HepG2 (cell line): ENCODE data around the gene AASS. TPM values are rescaled to one million over a fixed set of nuclear protein-coding genes. Genes with fewer than 3 reads are reported as not detected.

ENCODE experiments used
- CBFB ChIP-seq: sonication (generic); formaldehyde crosslinking; IDR thresholded peaks from 2 replicates; pipeline ENCODE4 v1.4.0; 2020; ENCODE audit warnings: missing genetic modification reagents
- JUNB ChIP-seq: sonication (generic); formaldehyde crosslinking; IDR thresholded peaks from 2 replicates; pipeline ENCODE4 v1.8.0; 2022; ENCODE audit warnings: missing genetic modification reagents, mild to moderate bottlenecking, borderline replicate concordance
- LCORL ChIP-seq, 2 experiments: fragments of 450-650 bp in 1 of 2; sonication (generic) in 1 of 2; formaldehyde crosslinking in 1 of 2; IDR thresholded peaks; 2 replicates each; pipeline versions ENCODE4 v1.5.0 to v1.6.1; 2017 to 2020; ENCODE audit warnings: antibody characterized with exemption in 1 of 2, missing genetic modification reagents in 1 of 2
- NR1H2 ChIP-seq: sonication (generic); formaldehyde crosslinking; IDR thresholded peaks from 2 replicates; pipeline ENCODE4 v1.8.1; 2022; ENCODE audit warnings: low read depth, missing genetic modification reagents, borderline replicate concordance
- PCBP1 ChIP-seq: fragments of 200-400 bp; formaldehyde crosslinking; IDR thresholded peaks from 2 replicates; pipeline ENCODE4 v1.6.1; 2017; ENCODE audit warnings: mild to moderate bottlenecking, low read depth, low read length, borderline replicate concordance
- RBM22 ChIP-seq: fragments of 200-400 bp; formaldehyde crosslinking; optimal IDR thresholded peaks from 2 replicates; pipeline ENCODE3; 2017; ENCODE audit warnings: mild to moderate bottlenecking, low read length, moderate library complexity
- TBX3 ChIP-seq: fragments of 450-650 bp; IDR thresholded peaks from 2 replicates; pipeline ENCODE4 v1.6.1; 2017; ENCODE audit warnings: antibody characterized with exemption, mild to moderate bottlenecking, inconsistent platforms, borderline replicate concordance
- THAP11 ChIP-seq: IDR thresholded peaks from 2 replicates; pipeline ENCODE4 v1.6.1; 2016; ENCODE audit warnings: missing biosample characterization, missing genetic modification reagents
- ZNF20 ChIP-seq: sonication (generic); formaldehyde crosslinking; IDR thresholded peaks from 2 replicates; pipeline ENCODE4 v1.4.0; 2020; ENCODE audit warnings: mild to moderate bottlenecking, moderate library complexity, missing genetic modification reagents
- ZNF441 ChIP-seq: sonication (generic); formaldehyde crosslinking; IDR thresholded peaks from 2 replicates; pipeline ENCODE4 v1.7.0; 2021; ENCODE audit warnings: missing genetic modification reagents, borderline replicate concordance
- ZNF460 ChIP-seq: sonication (generic); formaldehyde crosslinking; IDR thresholded peaks from 2 replicates; pipeline ENCODE4 v1.5.1; 2020; ENCODE audit warnings: missing genetic modification reagents, mild to moderate bottlenecking, borderline replicate concordance
- polyA plus RNA-seq, 8 experiments: library from polyadenylated mRNA; depleted of rRNA in 3 of 8; stranded (reverse) in 7 of 8; unstranded in 1 of 8; fragments of >200 nt; fragmentation: Illumina TruSeq in 4 of 8; extraction: Trizol in 4 of 8; gene quantifications; 2 replicates each; pipeline versions ENCODE4 v1.2.1 to v1.2.3, GENCODE V29; 2011 to 2016; ENCODE audit warnings: low read depth in 4 of 8, missing spikeins in 1 of 8, mixed read lengths in 1 of 8; ENCODE audit not compliant: insufficient read depth in 1 of 8
- total RNA-seq, 5 experiments: library from RNA; depleted of rRNA; stranded (reverse); fragments of >200 nt; fragmentation: Illumina TruSeq; extraction: Trizol; gene quantifications; 2 replicates each; pipeline ENCODE4 v1.2.3, GENCODE V29; 2016; ENCODE audit warnings: low read depth in 1 of 5
- TF ChIP-seq, protein P1 (sequence below): sonication (generic); formaldehyde crosslinking; IDR thresholded peaks from 2 replicates; pipeline ENCODE4 v1.5.0; 2020; ENCODE audit warnings: mild to moderate bottlenecking, missing genetic modification reagents
- TF ChIP-seq, protein P2 (sequence below): sonication (generic); formaldehyde crosslinking; IDR thresholded peaks from 2 replicates; pipeline ENCODE4 v1.4.0; 2020; ENCODE audit warnings: missing genetic modification reagents, borderline replicate concordance
- TF ChIP-seq, protein P3 (sequence below): sonication (generic); formaldehyde crosslinking; IDR thresholded peaks from 2 replicates; pipeline ENCODE4 v1.4.0; 2020; ENCODE audit warnings: missing genetic modification reagents
- TF ChIP-seq, protein P4 (sequence below): sonication (generic); formaldehyde crosslinking; conservative IDR thresholded peaks from 2 replicates; pipeline ENCODE4 v1.8.0; 2022; ENCODE audit warnings: missing genetic modification reagents

Gene AASS
- total and polyA plus RNA-seq, 2 of the 13 experiments (the other 11 are each of a cell fraction or from before 2014, with no cell fraction given), result 11.6 to 43.9 TPM

DNA sequence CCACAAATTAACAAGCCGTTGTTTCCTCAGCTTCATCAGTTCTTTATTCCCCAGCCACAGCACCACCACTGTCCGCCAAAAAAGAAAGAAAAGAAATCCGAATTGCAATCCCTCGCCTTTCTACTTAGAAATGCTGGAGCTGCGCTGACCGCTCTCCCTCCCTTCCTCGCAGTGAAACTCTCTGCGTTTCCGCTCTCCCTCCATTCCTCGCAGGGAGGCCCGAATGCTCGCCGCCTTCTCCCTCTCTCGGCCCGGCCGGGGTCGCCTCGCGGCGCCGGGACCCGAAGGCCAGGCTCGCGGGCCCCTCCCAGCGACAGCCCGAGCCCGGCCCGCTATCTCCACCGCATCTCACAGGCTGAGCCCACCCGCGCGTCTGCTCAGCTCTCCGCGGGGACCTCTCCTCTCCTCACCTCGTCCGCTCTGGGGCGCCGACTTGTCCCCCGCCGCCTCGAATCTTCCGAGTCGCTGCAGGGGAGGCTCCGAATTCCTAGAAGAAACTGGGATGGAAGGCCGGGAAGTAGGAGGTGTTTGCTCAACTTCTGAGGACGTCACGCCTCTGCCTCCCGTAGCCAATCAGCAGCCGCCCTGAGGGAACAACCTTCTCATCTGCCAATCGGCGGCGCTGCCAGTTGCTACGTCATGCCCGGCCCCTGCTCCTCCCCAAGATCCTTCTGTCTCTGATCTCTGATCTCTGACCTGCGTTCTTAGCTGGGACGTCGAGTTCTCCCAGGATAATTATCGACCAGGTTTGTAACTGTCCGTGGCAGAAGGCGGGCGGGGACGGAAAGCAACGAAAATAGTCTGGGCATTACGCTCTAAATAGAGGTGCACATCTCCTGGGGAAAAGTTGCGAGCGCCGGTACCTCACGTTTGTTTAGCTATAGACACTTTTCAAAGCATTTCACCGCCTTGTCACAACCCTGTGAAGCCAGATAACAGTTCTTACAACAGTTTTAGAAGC, at the start of gene AASS (continued):
- TF ChIP-seq, protein P1, sequence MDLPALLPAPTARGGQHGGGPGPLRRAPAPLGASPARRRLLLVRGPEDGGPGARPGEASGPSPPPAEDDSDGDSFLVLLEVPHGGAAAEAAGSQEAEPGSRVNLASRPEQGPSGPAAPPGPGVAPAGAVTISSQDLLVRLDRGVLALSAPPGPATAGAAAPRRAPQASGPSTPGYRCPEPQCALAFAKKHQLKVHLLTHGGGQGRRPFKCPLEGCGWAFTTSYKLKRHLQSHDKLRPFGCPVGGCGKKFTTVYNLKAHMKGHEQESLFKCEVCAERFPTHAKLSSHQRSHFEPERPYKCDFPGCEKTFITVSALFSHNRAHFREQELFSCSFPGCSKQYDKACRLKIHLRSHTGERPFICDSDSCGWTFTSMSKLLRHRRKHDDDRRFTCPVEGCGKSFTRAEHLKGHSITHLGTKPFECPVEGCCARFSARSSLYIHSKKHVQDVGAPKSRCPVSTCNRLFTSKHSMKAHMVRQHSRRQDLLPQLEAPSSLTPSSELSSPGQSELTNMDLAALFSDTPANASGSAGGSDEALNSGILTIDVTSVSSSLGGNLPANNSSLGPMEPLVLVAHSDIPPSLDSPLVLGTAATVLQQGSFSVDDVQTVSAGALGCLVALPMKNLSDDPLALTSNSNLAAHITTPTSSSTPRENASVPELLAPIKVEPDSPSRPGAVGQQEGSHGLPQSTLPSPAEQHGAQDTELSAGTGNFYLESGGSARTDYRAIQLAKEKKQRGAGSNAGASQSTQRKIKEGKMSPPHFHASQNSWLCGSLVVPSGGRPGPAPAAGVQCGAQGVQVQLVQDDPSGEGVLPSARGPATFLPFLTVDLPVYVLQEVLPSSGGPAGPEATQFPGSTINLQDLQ (CRISPR knock-in tag), result 0 out of 2 replicates have a peak, but pooled peaks have one; percentile 72
- TF ChIP-seq, protein P2, sequence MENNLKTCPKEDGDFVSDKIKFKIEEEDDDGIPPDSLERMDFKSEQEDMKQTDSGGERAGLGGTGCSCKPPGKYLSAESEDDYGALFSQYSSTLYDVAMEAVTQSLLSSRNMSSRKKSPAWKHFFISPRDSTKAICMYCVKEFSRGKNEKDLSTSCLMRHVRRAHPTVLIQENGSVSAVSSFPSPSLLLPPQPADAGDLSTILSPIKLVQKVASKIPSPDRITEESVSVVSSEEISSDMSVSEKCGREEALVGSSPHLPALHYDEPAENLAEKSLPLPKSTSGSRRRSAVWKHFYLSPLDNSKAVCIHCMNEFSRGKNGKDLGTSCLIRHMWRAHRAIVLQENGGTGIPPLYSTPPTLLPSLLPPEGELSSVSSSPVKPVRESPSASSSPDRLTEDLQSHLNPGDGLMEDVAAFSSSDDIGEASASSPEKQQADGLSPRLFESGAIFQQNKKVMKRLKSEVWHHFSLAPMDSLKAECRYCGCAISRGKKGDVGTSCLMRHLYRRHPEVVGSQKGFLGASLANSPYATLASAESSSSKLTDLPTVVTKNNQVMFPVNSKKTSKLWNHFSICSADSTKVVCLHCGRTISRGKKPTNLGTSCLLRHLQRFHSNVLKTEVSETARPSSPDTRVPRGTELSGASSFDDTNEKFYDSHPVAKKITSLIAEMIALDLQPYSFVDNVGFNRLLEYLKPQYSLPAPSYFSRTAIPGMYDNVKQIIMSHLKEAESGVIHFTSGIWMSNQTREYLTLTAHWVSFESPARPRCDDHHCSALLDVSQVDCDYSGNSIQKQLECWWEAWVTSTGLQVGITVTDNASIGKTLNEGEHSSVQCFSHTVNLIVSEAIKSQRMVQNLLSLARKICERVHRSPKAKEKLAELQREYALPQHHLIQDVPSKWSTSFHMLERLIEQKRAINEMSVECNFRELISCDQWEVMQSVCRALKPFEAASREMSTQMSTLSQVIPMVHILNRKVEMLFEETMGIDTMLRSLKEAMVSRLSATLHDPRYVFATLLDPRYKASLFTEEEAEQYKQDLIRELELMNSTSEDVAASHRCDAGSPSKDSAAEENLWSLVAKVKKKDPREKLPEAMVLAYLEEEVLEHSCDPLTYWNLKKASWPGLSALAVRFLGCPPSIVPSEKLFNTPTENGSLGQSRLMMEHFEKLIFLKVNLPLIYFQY (CRISPR knock-in tag), result peak; percentile 27; the same call in 1 of the 2 replicates
- TF ChIP-seq ZNF460 (CRISPR knock-in tag) (no peak), THAP11 (peak; percentile 49), NR1H2 (CRISPR knock-in tag) (0 out of 2 replicates have a peak, but pooled peaks have one; percentile 18), CBFB (CRISPR knock-in tag) (no peak), ZNF20 (CRISPR knock-in tag) (no peak), ZNF441 (CRISPR knock-in tag) (peak; percentile 36; the same call in 1 of the 2 replicates), TBX3 (0 out of 2 replicates have a peak, but pooled peaks have one; percentile 20), JUNB (no peak), PCBP1 (no peak), LCORL (IDR thresholded peaks at IDR 0.05) (no peak), LCORL (CRISPR knock-in tag; IDR thresholded peaks at IDR 0.05) (peak; percentile 32; the same call in 1 of the 2 replicates), RBM22 (no peak)
- TF ChIP-seq, protein P3, sequence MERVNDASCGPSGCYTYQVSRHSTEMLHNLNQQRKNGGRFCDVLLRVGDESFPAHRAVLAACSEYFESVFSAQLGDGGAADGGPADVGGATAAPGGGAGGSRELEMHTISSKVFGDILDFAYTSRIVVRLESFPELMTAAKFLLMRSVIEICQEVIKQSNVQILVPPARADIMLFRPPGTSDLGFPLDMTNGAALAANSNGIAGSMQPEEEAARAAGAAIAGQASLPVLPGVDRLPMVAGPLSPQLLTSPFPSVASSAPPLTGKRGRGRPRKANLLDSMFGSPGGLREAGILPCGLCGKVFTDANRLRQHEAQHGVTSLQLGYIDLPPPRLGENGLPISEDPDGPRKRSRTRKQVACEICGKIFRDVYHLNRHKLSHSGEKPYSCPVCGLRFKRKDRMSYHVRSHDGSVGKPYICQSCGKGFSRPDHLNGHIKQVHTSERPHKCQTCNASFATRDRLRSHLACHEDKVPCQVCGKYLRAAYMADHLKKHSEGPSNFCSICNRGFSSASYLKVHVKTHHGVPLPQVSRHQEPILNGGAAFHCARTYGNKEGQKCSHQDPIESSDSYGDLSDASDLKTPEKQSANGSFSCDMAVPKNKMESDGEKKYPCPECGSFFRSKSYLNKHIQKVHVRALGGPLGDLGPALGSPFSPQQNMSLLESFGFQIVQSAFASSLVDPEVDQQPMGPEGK, result 0 out of 2 replicates have a peak, but pooled peaks have one; percentile 47
- TF ChIP-seq, protein P4, sequence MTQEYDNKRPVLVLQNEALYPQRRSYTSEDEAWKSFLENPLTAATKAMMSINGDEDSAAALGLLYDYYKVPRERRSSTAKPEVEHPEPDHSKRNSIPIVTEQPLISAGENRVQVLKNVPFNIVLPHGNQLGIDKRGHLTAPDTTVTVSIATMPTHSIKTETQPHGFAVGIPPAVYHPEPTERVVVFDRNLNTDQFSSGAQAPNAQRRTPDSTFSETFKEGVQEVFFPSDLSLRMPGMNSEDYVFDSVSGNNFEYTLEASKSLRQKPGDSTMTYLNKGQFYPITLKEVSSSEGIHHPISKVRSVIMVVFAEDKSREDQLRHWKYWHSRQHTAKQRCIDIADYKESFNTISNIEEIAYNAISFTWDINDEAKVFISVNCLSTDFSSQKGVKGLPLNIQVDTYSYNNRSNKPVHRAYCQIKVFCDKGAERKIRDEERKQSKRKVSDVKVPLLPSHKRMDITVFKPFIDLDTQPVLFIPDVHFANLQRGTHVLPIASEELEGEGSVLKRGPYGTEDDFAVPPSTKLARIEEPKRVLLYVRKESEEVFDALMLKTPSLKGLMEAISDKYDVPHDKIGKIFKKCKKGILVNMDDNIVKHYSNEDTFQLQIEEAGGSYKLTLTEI (CRISPR knock-in tag), result no peak
